KOPT-K1 (cell line): ENCODE results near the gene USP24.
"Not testable (repeated sequence)": the region's sequence is repeated elsewhere in the genome, so short reads cannot be mapped to it uniquely, and the experiment has no call there.

Experiments used
- H3K27ac ChIP-seq: fragments of 200-600 bp; sonication (generic); 2 replicates; pipeline ENCODE4 v1.5.1; 2016; ENCODE audit warnings: antibody characterized with exemption, mild to moderate bottlenecking, low read depth, low read length; ENCODE audit not compliant: poor library complexity, severe bottlenecking
- H3K36me3 ChIP-seq: fragments of 200-600 bp; sonication (generic); 2 replicates; pipeline ENCODE4 v1.5.1; 2017; ENCODE audit warnings: antibody characterized with exemption, mild to moderate bottlenecking, low read length, moderate library complexity; ENCODE audit not compliant: insufficient read depth
- H3K9me3 ChIP-seq: fragments of 200-600 bp; sonication (generic); 2 replicates; pipeline ENCODE4 v1.5.1; 2017; ENCODE audit warnings: antibody characterized with exemption, low read length, mild to moderate bottlenecking; ENCODE audit not compliant: insufficient read depth, poor library complexity, severe bottlenecking

USP24 gene

GRCh38 chr1:55140546-55140983 is 74.6 kb downstream of the USP24 start:
- no peaks in the 10 kb centered on the region for H3K9me3 ChIP-seq
- peaks cover 97% of the 10 kb centered on the region for H3K36me3 ChIP-seq
- H3K27ac ChIP-seq, result no peak overlapping the region

- Histone ChIP-seq H3K36me3 (peaks cover 97% of the 10 kb centered on the region), H3K9me3 (no peaks in the 10 kb centered on the region), H3K27ac (no peak overlapping the region)
Measured at GRCh38 chr1:55140137-55140536, 75.0 kb downstream of the USP24 start.

- Histone ChIP-seq H3K27ac (no peak overlapping the region), H3K36me3 (peaks cover 97% of the 10 kb centered on the region), H3K9me3 (no peaks in the 10 kb centered on the region)
Measured at GRCh38 chr1:55138823-55139222, 76.3 kb downstream of the USP24 start.

- Histone ChIP-seq H3K36me3 (peaks cover 99% of the 10 kb centered on the region), H3K9me3 (no peaks in the 10 kb centered on the region), H3K27ac (no peak overlapping the region)
Measured at GRCh38 chr1:55134152-55134808, 80.9 kb downstream of the USP24 start.

- peaks cover 94% of the 10 kb centered on the region for H3K36me3 ChIP-seq
- H3K9me3 ChIP-seq, result no peaks in the 10 kb centered on the region
- H3K27ac ChIP-seq, result no peak overlapping the region
Measured at GRCh38 chr1:55131801-55132200, 83.4 kb downstream of the USP24 start.

- Histone ChIP-seq H3K9me3 (no peaks in the 10 kb centered on the region), H3K27ac (no peak overlapping the region), H3K36me3 (peaks cover 94% of the 10 kb centered on the region)
Measured at GRCh38 chr1:55131218-55131617, 83.9 kb downstream of the USP24 start.

GRCh38 chr1:55129194-55129728 is 85.9 kb downstream of the USP24 start:
- H3K9me3 ChIP-seq, result no peaks in the 10 kb centered on the region
- peaks cover 94% of the 10 kb centered on the region for H3K36me3 ChIP-seq
- H3K27ac ChIP-seq, result no peak overlapping the region

GRCh38 chr1:55128418-55128995 is 86.7 kb downstream of the USP24 start:
- peaks cover 94% of the 10 kb centered on the region for H3K36me3 ChIP-seq
- no peak overlapping the region for H3K27ac ChIP-seq
- H3K9me3 ChIP-seq, result no peaks in the 10 kb centered on the region

GRCh38 chr1:55127827-55128343 is 87.3 kb downstream of the USP24 start:
- Histone ChIP-seq H3K36me3 (peaks cover 94% of the 10 kb centered on the region), H3K9me3 (no peaks in the 10 kb centered on the region), H3K27ac (no peak overlapping the region)

GRCh38 chr1:55124470-55124869 is 90.7 kb downstream of the USP24 start:
- H3K27ac ChIP-seq, result no peak overlapping the region
- peaks cover 94% of the 10 kb centered on the region for H3K36me3 ChIP-seq
- H3K9me3 ChIP-seq, result no peaks in the 10 kb centered on the region

- no peak overlapping the region for H3K27ac ChIP-seq
- H3K36me3 ChIP-seq, result peaks cover 100% of the 10 kb centered on the region
- H3K9me3 ChIP-seq, result peaks cover 4% of the 10 kb centered on the region
Measured at GRCh38 chr1:55120538-55120937, 94.6 kb downstream of the USP24 start.

GRCh38 chr1:55118651-55119329 is 96.4 kb downstream of the USP24 start:
- H3K36me3 ChIP-seq, result peaks cover 100% of the 10 kb centered on the region
- H3K27ac ChIP-seq, result no peak overlapping the region
- H3K9me3 ChIP-seq, result peaks cover 6% of the 10 kb centered on the region

- H3K36me3 ChIP-seq, result peaks cover 100% of the 10 kb centered on the region
- no peak overlapping the region for H3K27ac ChIP-seq
- peaks cover 6% of the 10 kb centered on the region for H3K9me3 ChIP-seq
Measured at GRCh38 chr1:55117941-55118340, 97.2 kb downstream of the USP24 start.

GRCh38 chr1:55109005-55109404 is 106.2 kb downstream of the USP24 start:
- not testable (repeated sequence) for H3K27ac ChIP-seq, H3K9me3 ChIP-seq
- peaks cover 99% of the 10 kb centered on the region for H3K36me3 ChIP-seq

- Histone ChIP-seq H3K36me3 (peaks cover 99% of the 10 kb centered on the region), H3K9me3 (no peaks in the 10 kb centered on the region), H3K27ac (no peak overlapping the region)
Measured at GRCh38 chr1:55107101-55107500, 108.1 kb downstream of the USP24 start.
